Activated CD8-positive, alpha-beta memory T cell treated with anti-CD3 and anti-CD28 coated beads, Interleukin-2, amount 50 U/mL, for 24 hours (primary cell): ENCODE data around the gene RPS23.
"Not testable (repeated sequence)": the region's sequence is repeated elsewhere in the genome, so short reads cannot be mapped to it uniquely, and the experiment has no call there.

ENCODE experiments used
- DNase-seq: peaks from one replicate; pipeline ENCODE4 v3.0.0-alpha.2; 2020; ENCODE audit errors: extremely low read depth

The RPS23 gene

DNA sequence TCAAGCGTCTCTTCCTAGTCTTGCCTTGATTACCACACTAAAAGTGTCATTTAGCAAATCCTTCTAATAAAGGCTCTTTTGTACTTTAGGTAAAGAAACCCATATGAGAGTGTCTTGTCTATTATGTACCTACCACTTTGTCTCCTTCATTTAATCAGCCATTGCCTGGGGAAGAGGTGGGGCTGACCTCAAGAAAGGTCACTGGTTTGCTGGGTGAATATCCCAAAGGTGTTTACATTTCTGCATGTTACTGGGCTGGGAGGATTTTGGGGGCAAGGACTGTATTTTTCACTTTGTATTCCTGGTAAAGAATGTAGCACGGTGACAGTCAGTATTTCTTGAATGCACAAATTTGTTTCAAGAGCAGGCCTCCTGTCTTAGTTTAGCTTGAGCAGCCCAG is 11.9 kb upstream of the RPS23 start:
- DNase-seq = no peak

DNA sequence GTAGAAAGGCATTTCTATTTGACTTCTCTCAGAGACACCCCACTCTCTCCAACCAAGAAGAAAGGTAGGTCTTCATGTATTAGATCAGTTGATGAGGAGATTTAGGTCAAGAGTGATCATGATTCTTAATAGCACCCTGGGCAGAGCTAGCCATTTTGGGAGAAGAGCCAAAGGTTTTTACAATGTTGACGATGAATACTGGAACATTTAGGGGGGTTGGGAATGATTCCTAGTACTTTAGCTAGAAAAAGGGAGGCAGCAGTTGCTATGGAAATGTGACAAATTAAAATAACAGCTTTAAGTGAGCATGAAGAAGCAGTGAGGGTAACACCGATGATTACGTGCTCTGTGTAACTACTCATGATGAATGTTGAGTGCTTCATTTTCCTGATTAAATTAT is 9.5 kb upstream of the RPS23 start:
- no peak for DNase-seq

DNA sequence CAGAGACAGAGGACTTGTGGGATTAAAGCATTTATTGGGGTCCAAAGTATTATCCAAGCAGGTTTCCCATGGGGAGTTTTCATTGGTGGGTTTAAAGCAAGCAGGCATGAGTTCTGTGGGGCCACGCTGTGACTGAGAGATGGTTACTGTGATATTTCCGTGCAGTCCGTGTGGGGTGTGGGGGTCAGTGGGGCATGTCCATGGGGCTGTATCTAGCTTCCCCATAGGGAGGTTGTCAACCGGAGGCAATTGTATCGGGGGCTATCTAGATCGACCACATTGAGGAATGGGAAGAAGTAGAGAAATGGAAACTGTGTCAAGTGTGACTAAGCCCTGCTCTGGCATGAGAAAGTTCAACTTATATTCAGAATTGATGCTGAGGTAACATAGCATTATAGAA is 7.1 kb upstream of the RPS23 start:
- DNase-seq = no peak

DNA sequence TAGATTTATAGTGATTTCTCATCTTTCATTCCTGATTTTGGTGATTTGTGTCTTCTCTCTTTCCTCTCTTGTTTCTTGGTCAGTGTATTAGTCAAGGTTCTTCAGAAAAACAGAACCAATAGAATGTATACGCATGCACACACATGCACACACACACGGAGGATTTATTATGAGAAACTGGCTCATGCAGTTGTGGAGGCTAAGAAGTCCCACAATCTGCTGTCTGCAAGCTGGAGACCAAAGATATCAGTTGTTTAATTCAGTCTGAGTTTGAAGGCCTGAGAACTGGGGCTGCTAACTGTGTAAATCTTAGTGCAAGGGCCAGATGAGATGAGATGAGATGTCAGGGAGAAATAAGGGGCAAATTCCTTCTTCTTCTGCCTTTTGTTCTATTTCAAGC is 5.7 kb upstream of the RPS23 start:
- no peak for DNase-seq

DNA sequence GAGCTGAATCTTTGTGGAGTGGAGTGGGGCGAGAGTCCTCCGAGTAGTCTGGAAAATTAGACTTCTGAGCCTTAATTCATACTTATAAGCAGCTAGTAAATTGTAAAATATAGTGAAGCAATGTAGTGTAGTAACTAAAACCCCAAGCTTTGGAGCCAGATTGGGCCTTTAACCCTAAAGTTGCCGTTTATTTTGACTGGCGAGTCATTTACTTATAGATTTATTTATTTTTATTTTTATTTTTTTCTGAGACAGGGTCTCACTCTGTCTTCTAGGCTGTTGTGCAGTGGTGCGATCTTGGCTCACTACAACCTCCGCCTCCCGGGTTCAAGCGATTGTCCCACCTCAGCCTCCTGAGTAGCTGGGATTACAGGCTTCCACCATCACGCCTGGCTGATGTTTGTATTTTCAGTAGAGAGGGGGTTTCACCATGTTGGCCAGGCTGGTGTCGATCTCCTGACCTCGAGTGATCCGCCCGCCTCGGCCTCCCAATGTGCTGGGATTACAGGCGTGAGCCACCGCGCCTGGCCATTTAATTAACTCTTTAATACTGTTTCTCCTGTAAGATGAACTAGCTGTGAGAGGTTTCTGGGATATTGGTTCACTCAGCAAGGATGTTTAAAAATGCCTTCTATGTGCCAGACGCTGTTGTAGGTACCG is 687 bp upstream of the RPS23 start:
- DNase-seq = no peak

DNA sequence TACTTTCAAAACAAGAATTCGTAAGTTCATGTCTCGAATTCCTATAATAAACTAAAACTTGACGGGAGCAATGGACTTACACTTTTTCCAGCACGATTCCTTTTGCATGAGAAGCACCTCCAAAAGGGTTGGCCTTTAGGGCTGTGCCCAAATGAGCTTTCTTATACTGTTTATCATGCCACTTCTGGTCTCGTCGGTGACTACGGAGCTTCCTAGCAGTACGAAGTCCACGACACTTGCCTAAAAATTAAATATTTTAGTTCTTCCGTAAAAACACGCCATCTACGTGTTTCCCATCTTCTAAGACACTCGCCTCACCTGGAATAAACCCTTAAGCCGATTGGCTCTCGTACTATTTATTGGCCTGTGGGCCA is 554 bp downstream of the RPS23 start:
- DNase-seq = no peak

DNA sequence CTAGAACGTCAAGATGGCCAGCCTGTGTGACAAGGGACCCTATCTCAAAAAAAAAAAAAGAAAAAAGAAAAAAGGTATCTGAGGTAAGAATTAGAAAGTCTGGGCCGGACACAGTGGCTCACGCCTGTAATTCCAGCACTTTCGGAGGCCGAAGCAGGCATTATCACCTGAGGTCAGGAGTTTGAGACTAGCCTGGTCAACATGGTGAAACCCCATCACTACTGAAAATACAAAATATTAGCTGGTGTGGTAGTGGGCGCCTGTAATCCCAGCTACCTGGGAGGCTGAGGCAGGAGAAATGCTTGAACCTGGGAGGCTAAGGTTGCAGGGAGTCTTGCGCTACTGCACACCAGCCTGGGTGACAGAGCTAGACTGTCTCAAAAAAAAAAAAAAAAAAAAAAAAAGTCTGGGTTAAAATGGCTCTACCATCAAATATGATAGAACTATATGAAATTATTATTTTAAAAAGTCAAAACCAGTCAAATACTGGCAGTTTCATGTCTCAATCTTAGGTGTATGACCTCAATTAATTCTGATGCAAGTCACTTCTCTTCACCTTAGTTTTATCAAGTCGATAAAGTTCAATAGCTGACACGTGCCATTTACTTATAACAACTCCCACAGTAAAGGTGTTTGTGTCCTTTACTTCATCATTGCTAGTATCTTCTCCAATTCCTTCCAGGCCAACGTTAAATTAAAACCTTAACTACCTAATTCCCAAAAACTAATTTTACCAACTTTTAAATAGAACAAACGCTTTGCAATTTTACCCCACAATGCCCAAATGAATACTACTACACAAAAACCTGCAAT is 1.1 kb downstream of the RPS23 start:
- no peak for DNase-seq

DNA sequence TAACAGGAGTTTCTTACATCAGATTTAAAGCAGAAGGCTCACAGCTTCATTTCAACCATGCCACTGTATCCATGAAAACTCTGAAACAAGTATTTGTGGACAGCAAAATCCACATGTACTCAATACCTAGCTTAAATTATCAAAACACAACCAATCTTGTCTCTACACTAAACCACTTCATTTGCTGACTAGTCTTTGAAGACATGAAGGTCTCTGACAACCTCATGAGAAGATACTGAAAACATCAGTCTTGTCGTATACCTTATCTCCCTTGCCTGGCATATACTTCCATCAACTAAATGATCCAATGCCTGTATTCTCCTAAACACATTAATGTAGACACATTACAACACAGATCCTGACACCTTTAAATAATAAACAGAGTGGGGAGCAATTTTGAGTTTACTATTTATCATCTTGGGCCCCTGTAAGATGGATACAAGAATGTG is 2.9 kb downstream of the RPS23 start:
- DNase-seq = no peak

DNA sequence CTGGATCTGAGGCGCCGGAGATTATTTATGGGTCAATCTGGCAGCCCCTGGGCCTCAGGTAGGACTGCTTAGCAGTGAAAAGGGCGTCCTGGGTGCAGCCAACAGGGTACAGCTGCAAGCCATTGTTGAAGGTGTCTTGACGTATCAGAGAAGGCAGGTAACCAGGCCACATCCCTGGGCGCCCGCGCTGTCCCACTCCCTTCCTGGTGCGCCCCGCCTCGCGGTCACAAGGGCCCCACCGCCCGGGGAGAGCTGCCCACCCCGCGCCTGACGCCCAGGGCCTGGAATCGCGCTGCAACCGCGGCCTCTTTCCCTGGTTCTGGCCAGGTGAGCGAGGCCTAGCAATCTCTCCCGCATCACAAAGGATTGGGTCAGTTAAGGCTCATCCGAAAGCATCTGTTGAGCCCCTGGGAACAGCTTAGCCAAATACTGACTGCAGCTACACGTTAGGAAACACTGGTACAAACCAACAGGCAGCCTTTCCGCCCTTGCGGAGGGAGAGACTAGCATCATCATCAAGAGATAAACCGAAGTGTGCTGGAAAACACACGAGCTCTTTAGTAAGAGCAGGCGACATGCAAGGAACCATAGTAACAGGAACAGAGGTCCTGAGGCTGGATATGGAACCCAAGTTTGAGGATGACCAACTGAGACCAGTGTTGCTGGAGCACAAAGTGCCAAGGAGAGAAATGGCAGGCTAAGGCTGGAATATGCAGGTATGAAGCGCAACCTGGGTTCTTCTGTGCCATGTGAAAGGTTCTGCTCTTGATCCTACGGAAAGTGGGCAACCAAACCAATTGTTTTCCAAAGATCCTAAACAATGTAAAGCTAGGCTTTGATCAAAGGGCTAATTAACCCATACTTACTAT is 3.6 kb downstream of the RPS23 start:
- no peak for DNase-seq

DNA sequence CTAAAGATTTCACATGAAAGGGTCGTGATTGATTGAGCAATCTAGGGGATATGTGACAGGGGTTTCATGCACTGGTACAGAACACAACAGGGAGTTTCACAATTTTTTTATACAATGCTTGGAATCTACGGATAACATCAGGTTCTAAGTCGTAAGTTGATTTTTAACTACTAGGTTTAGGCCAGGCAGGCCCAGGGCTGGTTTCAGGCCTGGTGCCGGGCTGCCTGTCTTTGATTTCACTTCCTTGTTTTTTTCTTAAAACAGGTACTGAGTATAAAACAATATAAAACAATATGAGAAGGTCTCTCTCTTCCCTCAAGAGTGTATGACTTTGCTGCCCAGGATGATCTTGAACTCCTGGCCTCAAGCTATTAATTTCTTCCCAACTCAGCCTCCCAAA is 4.7 kb downstream of the RPS23 start:
- not testable (repeated sequence) for DNase-seq

DNA sequence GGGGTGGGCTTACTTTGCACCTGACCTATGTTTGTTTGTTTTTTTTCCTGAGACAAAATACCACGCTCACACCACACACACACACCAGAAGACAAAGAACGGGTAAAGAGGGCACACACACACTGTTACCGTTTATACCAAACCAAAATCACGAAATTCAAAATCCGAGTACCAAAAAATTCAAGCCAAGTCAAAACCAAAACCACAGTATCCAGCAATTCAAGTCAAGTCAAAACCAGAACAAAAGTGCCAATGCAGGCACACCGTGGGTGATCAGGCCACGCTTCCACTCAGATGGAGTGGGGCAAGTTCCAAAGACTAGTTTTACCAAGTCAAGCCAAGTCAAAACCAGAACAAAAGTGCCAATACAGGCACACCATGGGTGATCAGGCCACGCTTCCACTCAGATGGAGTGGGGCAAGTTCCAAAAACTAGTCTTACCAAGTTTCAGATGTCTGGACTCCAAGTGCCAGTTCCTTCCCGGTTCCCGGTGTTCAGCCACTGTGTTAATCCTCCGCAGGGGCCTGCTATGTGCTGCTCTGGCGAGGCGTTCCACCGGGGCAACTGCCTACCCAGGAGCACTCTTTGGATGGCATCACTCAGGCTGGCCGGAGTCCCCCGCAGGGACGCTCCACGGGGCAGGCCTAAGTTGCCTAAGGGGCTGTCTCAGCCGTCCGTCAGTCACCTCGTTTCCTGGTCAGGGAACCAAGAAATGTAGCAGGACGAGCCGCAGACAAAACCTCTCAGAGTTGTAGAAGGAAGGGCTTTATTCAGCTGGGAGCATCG is 5.4 kb downstream of the RPS23 start:
- DNase-seq = not testable (repeated sequence)

DNA sequence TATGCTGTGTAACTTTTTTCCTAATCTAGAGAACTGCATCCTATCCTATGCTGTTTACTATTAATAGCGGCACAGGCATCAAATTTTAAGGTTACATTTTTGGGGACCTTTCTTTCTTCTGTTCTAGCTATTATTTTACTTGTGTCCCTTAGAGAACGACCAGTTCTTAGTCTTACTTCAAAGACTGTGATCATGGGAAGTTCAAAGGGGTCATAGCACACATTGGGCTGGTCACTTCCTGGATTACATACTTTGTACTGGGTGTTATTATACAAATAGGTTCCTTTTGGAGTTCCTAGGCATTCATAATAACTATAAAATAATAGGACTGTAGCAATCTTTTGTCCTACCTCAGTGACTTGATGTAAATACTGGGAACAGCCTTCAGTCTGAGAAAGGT is 8.8 kb downstream of the RPS23 start:
- DNase-seq = not testable (repeated sequence)

DNA sequence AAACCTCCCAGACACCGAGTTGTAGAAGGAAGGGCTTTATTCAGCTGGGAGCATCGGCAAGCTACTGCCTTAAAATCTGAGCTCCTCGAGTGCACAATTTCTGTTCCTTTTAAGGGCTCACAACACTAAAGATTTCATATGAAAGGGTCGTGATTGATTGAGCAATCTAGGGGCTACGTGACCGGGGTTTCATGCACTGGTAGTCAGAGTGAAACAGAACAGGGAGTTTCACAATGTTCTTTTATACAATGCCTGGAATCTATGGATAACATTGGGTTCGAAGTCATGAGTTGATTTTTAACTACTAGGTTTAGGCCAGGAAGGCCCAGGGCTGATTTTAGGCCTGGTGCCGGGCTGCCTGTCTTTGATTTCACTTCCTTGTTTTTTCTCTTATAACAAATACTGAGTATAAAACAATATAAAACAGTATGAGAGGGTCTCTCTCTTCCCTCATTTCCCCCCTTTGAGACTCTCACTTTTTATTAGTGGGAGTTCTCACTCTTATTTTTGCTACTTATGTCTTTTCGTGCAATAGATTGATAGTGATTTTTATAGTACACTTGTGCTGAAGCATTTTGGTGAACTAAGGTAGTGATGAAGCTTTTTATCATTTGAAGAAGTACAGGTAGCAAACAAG is 10.7 kb downstream of the RPS23 start:
- DNase-seq = not testable (repeated sequence)

DNA sequence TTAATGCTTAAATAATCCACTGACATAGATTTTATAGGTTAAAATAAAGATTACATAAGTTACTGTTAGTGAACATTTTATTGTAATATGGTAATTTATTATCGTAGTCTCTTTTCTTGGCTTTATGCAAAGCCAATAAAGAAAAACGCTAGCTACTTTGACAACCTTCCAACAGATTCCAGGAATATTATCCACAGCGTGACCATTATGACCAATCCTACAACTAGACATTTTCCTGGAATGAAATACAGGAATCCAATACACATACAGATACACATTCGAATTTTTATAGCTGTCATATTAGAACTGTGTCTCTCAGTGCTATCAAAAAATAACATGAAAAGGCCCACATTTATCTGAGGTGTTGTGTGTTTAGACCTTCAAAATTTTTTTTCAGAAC is 13.1 kb downstream of the RPS23 start:
- no peak for DNase-seq

DNA sequence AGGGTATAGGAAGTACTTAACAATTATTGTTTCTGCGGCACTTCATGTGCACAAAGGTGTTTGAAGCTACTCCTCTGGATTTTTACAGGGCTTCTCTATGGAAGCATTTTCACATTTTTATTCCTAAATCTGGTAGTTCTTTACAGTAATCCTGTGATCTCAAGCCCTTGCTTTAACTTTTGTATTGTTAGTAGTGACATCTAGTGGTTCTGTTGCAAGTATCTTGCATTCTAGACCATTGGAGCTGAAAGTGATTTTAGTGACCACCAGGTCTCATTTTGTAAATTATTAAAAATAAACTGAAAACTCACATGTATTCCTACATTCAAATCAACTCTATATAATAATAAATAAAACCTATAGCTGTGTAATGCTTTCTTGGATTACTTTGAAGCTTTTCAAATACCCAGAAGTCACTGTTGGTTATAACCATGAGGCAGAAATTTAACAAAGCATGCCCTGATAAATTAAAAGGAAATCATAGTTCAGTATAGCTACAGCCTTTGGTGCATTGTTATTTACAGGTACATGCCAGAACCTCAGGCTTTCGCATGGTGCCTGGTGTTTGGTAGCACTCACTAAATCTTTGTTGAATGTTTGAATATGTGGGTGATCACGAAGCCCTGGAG is 18.9 kb downstream of the RPS23 start:
- DNase-seq = no peak

DNA sequence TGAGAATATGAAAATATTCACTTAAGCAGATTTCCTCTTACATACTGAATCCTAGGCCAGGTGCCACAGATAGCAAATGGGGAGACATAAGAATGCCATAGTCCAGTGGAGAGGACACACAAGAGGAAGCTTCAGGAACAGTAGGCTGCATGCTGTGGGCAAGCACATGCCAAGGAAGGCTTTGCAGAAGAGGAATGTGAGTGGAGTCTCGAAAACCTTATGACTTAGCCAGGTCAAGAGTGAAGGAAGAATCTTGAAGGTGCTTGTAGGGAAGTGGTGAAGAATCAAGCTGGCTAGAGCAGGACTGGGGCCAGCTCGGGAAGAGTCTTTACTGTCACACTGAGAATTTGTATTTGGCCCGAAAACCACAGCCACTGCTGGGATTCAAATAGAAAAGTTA is 20.4 kb downstream of the RPS23 start:
- DNase-seq = no peak

DNA sequence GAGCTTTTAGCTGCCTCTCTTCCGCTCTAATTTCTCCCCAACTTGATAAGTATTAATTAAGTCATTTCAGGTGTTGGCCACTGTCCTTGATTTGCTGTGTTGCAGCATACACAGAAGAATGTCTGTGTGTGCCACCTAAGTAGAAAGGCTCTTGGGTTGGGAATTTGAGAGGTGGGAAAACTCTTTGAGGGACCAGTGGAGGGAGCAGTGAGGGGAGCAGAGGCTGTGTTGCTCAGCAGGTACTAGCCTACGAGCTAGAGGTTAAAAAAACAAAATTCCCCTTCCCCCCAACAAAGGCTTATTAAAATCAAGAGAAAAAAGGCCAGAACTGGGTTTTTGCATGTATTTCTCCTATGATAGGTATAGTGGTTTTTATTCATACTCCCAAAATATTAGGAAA is 20.9 kb downstream of the RPS23 start:
- no peak for DNase-seq

DNA sequence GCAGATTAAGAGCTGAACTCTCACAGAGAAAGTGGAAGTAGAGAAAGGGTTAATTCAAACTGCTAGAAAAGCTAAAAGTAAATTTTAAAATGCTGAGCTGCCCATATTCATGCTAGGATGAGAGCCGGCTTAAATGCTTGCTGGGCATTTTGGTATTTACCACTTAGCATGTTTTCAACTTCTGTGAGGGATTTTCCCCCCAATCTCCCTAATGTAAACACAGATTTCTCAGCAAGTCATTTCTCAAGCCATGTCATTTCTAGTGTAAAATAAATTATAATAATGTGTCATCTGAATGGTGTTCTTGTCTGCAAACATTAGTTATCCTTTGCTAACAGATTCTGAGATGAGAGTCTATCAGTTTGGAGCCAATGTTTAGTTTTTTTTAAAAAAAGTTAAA is 22.3 kb downstream of the RPS23 start:
- no peak for DNase-seq

DNA sequence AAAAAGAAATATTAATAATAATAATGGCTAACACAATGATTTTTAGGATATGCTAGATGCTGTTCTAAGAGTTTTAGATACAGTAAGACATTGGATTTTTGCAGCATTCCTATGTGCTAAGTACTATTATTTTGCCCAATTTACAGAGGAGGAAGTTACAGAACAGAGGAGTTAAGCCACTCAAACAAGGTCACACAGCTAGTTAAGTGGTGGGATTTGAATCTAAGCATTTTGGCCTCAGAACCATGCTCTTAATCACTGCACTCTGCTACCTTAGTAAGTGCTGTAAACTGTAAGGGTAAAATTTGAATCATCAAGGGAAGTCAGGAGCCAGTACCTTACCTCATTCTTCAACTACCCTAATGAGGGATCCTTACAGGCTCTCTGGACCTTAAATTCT is 25.4 kb downstream of the RPS23 start:
- no peak for DNase-seq

DNA sequence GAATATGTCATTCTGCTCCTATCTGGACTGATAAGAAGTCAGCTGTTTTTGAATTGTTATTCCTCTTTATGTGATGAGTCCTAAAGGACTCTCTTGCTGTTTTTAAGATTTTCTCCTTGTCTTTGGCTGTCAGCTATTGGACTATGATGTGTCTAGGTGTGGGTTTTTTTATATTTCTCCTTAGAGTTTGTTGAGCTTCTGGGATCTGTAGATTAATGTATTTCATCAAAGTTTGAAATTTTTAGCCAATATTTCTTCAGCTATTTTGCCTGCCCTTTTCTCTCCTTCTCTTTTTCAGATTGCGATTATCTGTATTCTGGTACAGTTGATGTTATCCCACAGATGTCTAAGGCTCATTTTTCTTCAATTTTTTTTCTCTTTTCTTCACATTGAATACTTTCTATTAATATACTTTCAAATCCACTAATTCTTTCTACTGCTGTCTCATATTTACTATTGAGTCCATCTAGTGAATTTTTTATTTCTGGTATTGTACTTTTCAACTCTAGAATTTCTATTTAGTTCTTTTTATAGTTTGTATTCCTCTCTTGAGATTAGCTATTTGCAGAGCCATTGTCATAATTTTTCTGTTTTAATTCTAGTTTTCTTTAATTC is 31.1 kb downstream of the RPS23 start:
- no peak for DNase-seq
